Peyer's patch (tissue), 4 donors: ENCODE data around the gene TRIM43B. TPM values are rescaled to one million over a fixed set of nuclear protein-coding genes. Genes with fewer than 3 reads are reported as not detected.
"Not testable (repeated sequence)": the region's sequence is repeated elsewhere in the genome, so short reads cannot be mapped to it uniquely, and the experiment has no call there.

Experiments used
- DNase-seq, 3 donors: peaks; one replicate each; pipeline ENCODE4 v3.0.0-alpha.2; 2017 to 2019
- H3K27ac ChIP-seq, 4 donors: fragments of 200-600 bp; sonication (generic); one replicate each; pipeline ENCODE4 v1.5.1; 2016 to 2019
- H3K27me3 ChIP-seq, 2 donors: fragments of 200-600 bp; sonication (generic); one replicate each; pipeline ENCODE4 v1.5.1; 2019
- H3K36me3 ChIP-seq, 3 donors: fragments of 200-600 bp; sonication (generic); one replicate each; pipeline ENCODE4 v1.5.1; 2016 to 2019
- H3K4me1 ChIP-seq, 4 donors: fragments of 200-600 bp; sonication (generic); one replicate each; pipeline ENCODE4 v1.5.1; 2016 to 2019
- H3K4me3 ChIP-seq, 4 donors: fragments of 200-600 bp; sonication (generic); 1 replicate in 3 of 4; 2 replicates in 1 of 4; pipeline ENCODE4 v1.5.1; 2016 to 2019; ENCODE audit warnings: mild to moderate bottlenecking in 1 of 4
- H3K9me3 ChIP-seq, 4 donors: fragments of 200-600 bp; sonication (generic); one replicate each; pipeline ENCODE4 v1.5.1; 2016 to 2019; ENCODE audit warnings: mild to moderate bottlenecking in 1 of 4
- CTCF ChIP-seq, 6 experiments: fragments of 450-650 bp in 4 of 6; fragments of 200-600 bp in 2 of 6; sonication (generic) in 1 of 6; IDR thresholded peaks; one replicate each; pipeline ENCODE4 v1.5.1; 2017 to 2019; ENCODE audit warnings: antibody characterized with exemption in 6 of 6, mild to moderate bottlenecking in 3 of 6, moderate library complexity in 1 of 6
- POLR2A ChIP-seq, 2 donors: fragments of 450-650 bp; IDR thresholded peaks; one replicate each; pipeline ENCODE4 v1.5.1; 2017; ENCODE audit warnings: antibody characterized with exemption in 2 of 2, mild to moderate bottlenecking in 2 of 2, moderate library complexity in 2 of 2
- total RNA-seq, 4 donors: library from RNA; depleted of rRNA; stranded (reverse); fragments of >200 nt; gene quantifications; one replicate each; pipeline ENCODE4 v1.1.0, GENCODE V29; 2016

The TRIM43B gene
- not detected for total RNA-seq

- not testable (repeated sequence) for H3K4me1 ChIP-seq, H3K4me3 ChIP-seq, H3K9me3 ChIP-seq, DNase-seq, H3K27me3 ChIP-seq, H3K27ac ChIP-seq, H3K36me3 ChIP-seq
Measured at GRCh38 chr2:95484654-95485053, at the start of gene TRIM43B. TSS of gene TRIM43B (minus strand) at chr2:95484754. CDS start at chr2:95482714, 2,040 bp downstream.

- H3K27ac ChIP-seq: no peak overlapping the region
- DNase-seq: no peak
- TF ChIP-seq POLR2A (IDR thresholded peaks at IDR 0.05): no peak
- TF ChIP-seq CTCF (IDR thresholded peaks at IDR 0.05): no peak
- H3K4me3 ChIP-seq: no peak overlapping the region
- H3K4me1 ChIP-seq: peaks cover 0 to 7% (median 0%) of the 10 kb centered on the region in 4 donors
- no peaks in the 10 kb centered on the region for H3K27me3 ChIP-seq
- H3K36me3 ChIP-seq: no peaks in the 10 kb centered on the region
- H3K9me3 ChIP-seq: no peaks in the 10 kb centered on the region
Measured at GRCh38 chr2:95531254-95531771, 46.8 kb upstream of the TRIM43B start.

GRCh38 chr2:95530734-95531133, 46.2 kb upstream of the TRIM43B start:
- H3K27ac ChIP-seq: no peak overlapping the region
- no peak for DNase-seq
- H3K36me3 ChIP-seq: no peaks in the 10 kb centered on the region
- H3K4me3 ChIP-seq: no peak overlapping the region
- TF ChIP-seq CTCF (IDR thresholded peaks at IDR 0.05) (no peak), POLR2A (IDR thresholded peaks at IDR 0.05) (no peak)
- peaks cover 0 to 12% (median 0%) of the 10 kb centered on the region in 4 donors for H3K4me1 ChIP-seq
- no peaks in the 10 kb centered on the region for H3K27me3 ChIP-seq
- no peaks in the 10 kb centered on the region for H3K9me3 ChIP-seq

- no peaks in the 10 kb centered on the region for H3K36me3 ChIP-seq
- H3K27ac ChIP-seq: peak overlapping the region; percentile 20 to 76 (median 60)
- no peaks in the 10 kb centered on the region for H3K9me3 ChIP-seq
- H3K4me3 ChIP-seq: peak overlapping the region; percentile 60 to 85 (median 77)
- H3K4me1 ChIP-seq: peaks cover 0 to 13% (median 0%) of the 10 kb centered on the region in 4 donors
- TF ChIP-seq POLR2A (IDR thresholded peaks at IDR 0.05) (peak in 1 of 2 donors; percentile 30), CTCF (IDR thresholded peaks at IDR 0.05) (peak in 3 of 6 experiments; percentile 10 to 17 (median 13))
- peak; percentile 32 to 82 (median 73) for DNase-seq
- H3K27me3 ChIP-seq: no peaks in the 10 kb centered on the region
Measured at GRCh38 chr2:95526360-95527341, 42.1 kb upstream of the TRIM43B start.

GRCh38 chr2:95525294-95526035, 40.9 kb upstream of the TRIM43B start:
- no peak for TF ChIP-seq POLR2A (IDR thresholded peaks at IDR 0.05)
- TF ChIP-seq CTCF (IDR thresholded peaks at IDR 0.05): no peak
- peaks cover 0 to 13% (median 0%) of the 10 kb centered on the region in 4 donors for H3K4me1 ChIP-seq
- DNase-seq: no peak
- H3K36me3 ChIP-seq: no peaks in the 10 kb centered on the region
- H3K4me3 ChIP-seq: peak overlapping the region; percentile 60 to 85 (median 77)
- H3K27ac ChIP-seq: peak overlapping the region in 1 of 4 donors; percentile 76
- H3K9me3 ChIP-seq: no peaks in the 10 kb centered on the region
- no peaks in the 10 kb centered on the region for H3K27me3 ChIP-seq
